ENCODE data around the gene SKI. TPM values are rescaled to one million over a fixed set of nuclear protein-coding genes. Genes with fewer than 3 reads are reported as not detected.

The SKI gene
- total and polyA plus RNA-seq, 10 of the 15 experiments (the other 5 are each of a cell fraction or from before 2014, with no cell fraction given): 0.03 to 14.9 (median 0.96) TPM

DNA sequence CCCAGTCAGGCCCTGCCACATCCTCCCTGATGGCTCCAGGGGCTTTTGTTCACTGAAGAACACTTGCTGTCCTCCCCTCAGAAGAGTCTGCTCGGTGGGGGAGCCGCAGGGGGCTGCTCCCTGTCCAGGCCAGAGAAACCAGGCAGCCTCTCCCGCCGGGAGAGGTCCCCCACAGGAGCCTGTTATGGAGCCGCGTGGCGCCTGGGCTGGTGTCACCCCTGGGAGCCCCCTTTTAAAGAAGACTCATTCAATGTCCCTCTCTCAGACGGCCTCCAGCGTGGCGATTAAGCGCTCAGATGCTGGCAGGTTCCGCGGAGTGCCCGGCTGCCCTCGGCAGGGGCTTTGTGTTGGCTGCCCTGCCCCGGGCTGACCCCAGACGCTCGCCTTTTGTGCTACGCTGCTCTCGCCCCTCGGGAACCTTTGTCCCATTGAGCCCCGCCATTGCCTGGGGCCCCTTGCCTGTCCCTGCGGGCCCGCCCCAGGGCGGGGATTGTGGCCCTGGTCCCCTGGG lies 43.1 kb downstream of the SKI start:
- Histone ChIP-seq H4K20me1 (ENCODE audit: control insufficient read depth, insufficient read depth) (no peaks in the 10 kb centered on the region), H3K79me2 (ENCODE audit: control insufficient read depth, insufficient read depth, low read length) (no peaks in the 10 kb centered on the region; the same call in 1 of the 2 replicates), H3K36me3 (ENCODE audit: control insufficient read depth in 2 of 2, insufficient read depth in 2 of 2, low read length in 1 of 2) (no peaks in the 10 kb centered on the region; a peak in 3 of 4 replicates), H3K4me1 (ENCODE audit: control insufficient read depth, insufficient read depth, low read length) (no peaks in the 10 kb centered on the region), H2AFZ (ENCODE audit: control insufficient read depth, low read depth, low read length) (no peak overlapping the region), H3K4me2 (ENCODE audit: control insufficient read depth, insufficient read depth) (no peak overlapping the region), H3K9me3 (replicated peaks; ENCODE audit: control insufficient read depth, insufficient read depth, low read length) (no peaks in the 10 kb centered on the region), H3K9ac (ENCODE audit: control insufficient read depth, insufficient read depth, low read length) (no peak overlapping the region), H3K4me3 (no peak overlapping the region), H3K27me3 (replicated peaks in 1 of 2; ENCODE audit: control insufficient read depth in 2 of 2, insufficient read depth in 2 of 2, low read length in 1 of 2) (no peaks in the 10 kb centered on the region), H3K27ac (ENCODE audit: control insufficient read depth, insufficient read depth) (no peak overlapping the region)
- no peak for ATAC-seq
- 96% methylated on average over 25 of the region's 25 CpGs for WGBS (ENCODE audit: insufficient coverage, insufficient replicate concordance, low lambda C conversion rate, missing lambda C conversion rate)
- RAD21 ChIA-PET (ENCODE audit: unreplicated experiment): no interaction called here
- CTCF ChIA-PET: interaction anchor here (1.1 kb wide), 1 partner anchor 11 kb away, joined by 3 read pairs; no protein-coding TSS in a partner anchor
- DNase-seq (ENCODE audit: low read depth, low spot score): no peak
- POLR2A ChIA-PET: no interaction called here
- no TSS peak for BruUV-seq (replicated peaks)
- FAIRE-seq: no peak
- TF ChIP-seq KAT2A (conservative IDR thresholded peaks at IDR 0.05; ENCODE audit: control insufficient read depth, low read depth, low read length) (no peak), TBL1XR1 (IDR thresholded peaks at IDR 0.05; ENCODE audit: low read depth, low read length) (no peak), HDAC2 (IDR thresholded peaks at IDR 0.05) (no peak), MTA3 (IDR thresholded peaks at IDR 0.05; ENCODE audit: borderline replicate concordance, low read length) (no peak), CBX3 (IDR thresholded peaks at IDR 0.05; ENCODE audit: borderline replicate concordance, low read depth) (no peak), CHD1 (IDR thresholded peaks at IDR 0.05; ENCODE audit: low read depth, low read length) (no peak), ATF7 (IDR thresholded peaks at IDR 0.05; ENCODE audit: low read depth) (no peak), NRF1 (conservative IDR thresholded peaks at IDR 0.05; ENCODE audit: low read depth, low read length) (no peak), HDGF (IDR thresholded peaks at IDR 0.05) (no peak), MEF2A (IDR thresholded peaks at IDR 0.05; ENCODE audit: insufficient read depth, low read depth, low read length) (no peak)
- TF ChIP-seq, protein P1, sequence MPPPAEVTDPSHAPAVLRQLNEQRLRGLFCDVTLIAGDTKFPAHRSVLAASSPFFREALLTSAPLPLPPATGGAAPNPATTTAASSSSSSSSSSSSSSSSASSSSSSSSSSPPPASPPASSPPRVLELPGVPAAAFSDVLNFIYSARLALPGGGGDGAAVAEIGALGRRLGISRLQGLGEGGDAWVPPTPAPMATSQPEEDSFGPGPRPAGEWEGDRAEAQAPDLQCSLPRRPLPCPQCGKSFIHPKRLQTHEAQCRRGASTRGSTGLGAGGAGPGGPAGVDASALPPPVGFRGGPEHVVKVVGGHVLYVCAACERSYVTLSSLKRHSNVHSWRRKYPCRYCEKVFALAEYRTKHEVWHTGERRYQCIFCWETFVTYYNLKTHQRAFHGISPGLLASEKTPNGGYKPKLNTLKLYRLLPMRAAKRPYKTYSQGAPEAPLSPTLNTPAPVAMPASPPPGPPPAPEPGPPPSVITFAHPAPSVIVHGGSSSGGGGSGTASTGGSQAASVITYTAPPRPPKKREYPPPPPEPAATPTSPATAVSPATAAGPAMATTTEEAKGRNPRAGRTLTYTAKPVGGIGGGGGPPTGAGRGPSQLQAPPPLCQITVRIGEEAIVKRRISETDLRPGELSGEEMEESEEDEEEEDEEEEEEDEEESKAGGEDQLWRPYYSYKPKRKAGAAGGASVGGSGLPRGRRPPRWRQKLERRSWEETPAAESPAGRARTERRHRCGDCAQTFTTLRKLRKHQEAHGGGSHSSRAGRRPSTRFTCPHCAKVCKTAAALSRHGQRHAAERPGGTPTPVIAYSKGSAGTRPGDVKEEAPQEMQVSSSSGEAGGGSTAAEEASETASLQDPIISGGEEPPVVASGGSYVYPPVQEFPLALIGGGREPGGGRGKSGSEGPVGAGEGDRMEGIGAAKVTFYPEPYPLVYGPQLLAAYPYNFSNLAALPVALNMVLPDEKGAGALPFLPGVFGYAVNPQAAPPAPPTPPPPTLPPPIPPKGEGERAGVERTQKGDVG (CRISPR knock-in tag; IDR thresholded peaks at IDR 0.05): no peak
- in situ Hi-C loops (cut with MboI) (no loop called here), intact Hi-C loops (cut with micrococcal nuclease; ENCODE audit: unreplicated experiment) (no loop called here)
- SMC1A ChIA-PET (ENCODE audit: uncharacterized antibody, unreplicated experiment): no interaction called here
